Astrocyte (in vitro differentiated cells and primary cell): ENCODE results near the gene FBLN2. TPM values are rescaled to one million over a fixed set of nuclear protein-coding genes. Genes with fewer than 3 reads are reported as not detected.

Experiments used
- DNase-seq: peaks from one replicate; pipeline ENCODE4 v3.0.0-alpha.2; 2010; ENCODE audit warnings: low read depth
- FAIRE-seq: peaks from 2 replicates; lab custom pipeline; 2011; peaks lifted over from hg19 to GRCh38; lab: Jason Lieb, UNC
- H2AFZ ChIP-seq: 2 replicates; pipeline ENCODE4 v1.6.0; 2012; ENCODE audit warnings: low read depth, low read length, inconsistent platforms
- H3K27ac ChIP-seq: 2 replicates; pipeline ENCODE4 v1.5.1; 2011; ENCODE audit warnings: low read depth, low read length, inconsistent platforms
- H3K27me3 ChIP-seq: 2 replicates; pipeline ENCODE4 v1.6.0; 2011; ENCODE audit warnings: low read length, inconsistent platforms; ENCODE audit not compliant: insufficient read depth
- H3K36me3 ChIP-seq: 2 replicates; pipeline ENCODE4 v1.5.1; 2011; ENCODE audit warnings: low read length, inconsistent platforms; ENCODE audit not compliant: insufficient read depth
- H3K4me1 ChIP-seq: 2 replicates; pipeline ENCODE4 v1.5.1; 2011; ENCODE audit warnings: low read length, inconsistent platforms; ENCODE audit not compliant: insufficient read depth
- H3K4me2 ChIP-seq: 2 replicates; pipeline ENCODE4 v1.6.0; 2012; ENCODE audit warnings: low read length, inconsistent platforms
- H3K4me3 ChIP-seq: 2 replicates; pipeline ENCODE4 v1.5.1; 2011; ENCODE audit warnings: low read depth, mild to moderate bottlenecking, low read length, inconsistent platforms; ENCODE audit not compliant: insufficient read depth
- H3K79me2 ChIP-seq: 2 replicates; pipeline ENCODE4 v1.6.0; 2012; ENCODE audit warnings: mild to moderate bottlenecking, low read length, inconsistent platforms; ENCODE audit not compliant: insufficient read depth
- H3K9ac ChIP-seq: 2 replicates; pipeline ENCODE4 v1.6.0; 2012; ENCODE audit warnings: mild to moderate bottlenecking, low read length, inconsistent platforms
- H3K9me3 ChIP-seq: 2 replicates; pipeline ENCODE4 v1.5.1; 2012; ENCODE audit warnings: low read depth, mild to moderate bottlenecking, low read length, inconsistent platforms; ENCODE audit not compliant: insufficient read depth
- H4K20me1 ChIP-seq: 2 replicates; pipeline ENCODE4 v1.6.0; 2012; ENCODE audit warnings: low read length, inconsistent platforms; ENCODE audit not compliant: insufficient read depth
- H3K27ac Mint-ChIP-seq: one replicate; pipeline ENCODE4 v1.8.0; 2021; ENCODE audit warnings: mild to moderate bottlenecking, mixed read lengths; ENCODE audit not compliant: unreplicated experiment
- H3K27me3 Mint-ChIP-seq: one replicate; pipeline ENCODE4 v1.8.0; 2021; ENCODE audit warnings: low read depth, mixed read lengths; ENCODE audit not compliant: unreplicated experiment
- H3K36me3 Mint-ChIP-seq: one replicate; pipeline ENCODE4 v1.8.0; 2021; ENCODE audit warnings: low read depth, mixed read lengths; ENCODE audit not compliant: unreplicated experiment
- H3K4me1 Mint-ChIP-seq: one replicate; pipeline ENCODE4 v1.8.0; 2021; ENCODE audit warnings: low read depth, mixed read lengths; ENCODE audit not compliant: unreplicated experiment
- H3K4me3 Mint-ChIP-seq: one replicate; pipeline ENCODE4 v1.8.0; 2021; ENCODE audit warnings: mild to moderate bottlenecking, moderate library complexity, mixed read lengths; ENCODE audit not compliant: unreplicated experiment
- H3K9me3 Mint-ChIP-seq: one replicate; pipeline ENCODE4 v1.8.0; 2021; ENCODE audit warnings: mild to moderate bottlenecking, mixed read lengths; ENCODE audit not compliant: unreplicated experiment
- CTCF ChIP-seq: IDR thresholded peaks from 2 replicates; pipeline ENCODE4 v1.5.1; 2011; ENCODE audit warnings: low read depth, mild to moderate bottlenecking, inconsistent platforms, low read length, moderate library complexity; ENCODE audit not compliant: insufficient read depth
- EZH2 ChIP-seq: IDR thresholded peaks from 2 replicates; pipeline ENCODE4 v1.6.1; 2012; ENCODE audit warnings: mild to moderate bottlenecking, low read length, inconsistent platforms; ENCODE audit not compliant: insufficient read depth
- total RNA-seq: library from RNA; stranded (reverse); gene quantifications from 2 replicates; pipeline ENCODE4 v1.2.1, GENCODE V29; 2021

Gene FBLN2
- total RNA-seq, 1 donor from 2014 or later = 36.6 TPM

DNA sequence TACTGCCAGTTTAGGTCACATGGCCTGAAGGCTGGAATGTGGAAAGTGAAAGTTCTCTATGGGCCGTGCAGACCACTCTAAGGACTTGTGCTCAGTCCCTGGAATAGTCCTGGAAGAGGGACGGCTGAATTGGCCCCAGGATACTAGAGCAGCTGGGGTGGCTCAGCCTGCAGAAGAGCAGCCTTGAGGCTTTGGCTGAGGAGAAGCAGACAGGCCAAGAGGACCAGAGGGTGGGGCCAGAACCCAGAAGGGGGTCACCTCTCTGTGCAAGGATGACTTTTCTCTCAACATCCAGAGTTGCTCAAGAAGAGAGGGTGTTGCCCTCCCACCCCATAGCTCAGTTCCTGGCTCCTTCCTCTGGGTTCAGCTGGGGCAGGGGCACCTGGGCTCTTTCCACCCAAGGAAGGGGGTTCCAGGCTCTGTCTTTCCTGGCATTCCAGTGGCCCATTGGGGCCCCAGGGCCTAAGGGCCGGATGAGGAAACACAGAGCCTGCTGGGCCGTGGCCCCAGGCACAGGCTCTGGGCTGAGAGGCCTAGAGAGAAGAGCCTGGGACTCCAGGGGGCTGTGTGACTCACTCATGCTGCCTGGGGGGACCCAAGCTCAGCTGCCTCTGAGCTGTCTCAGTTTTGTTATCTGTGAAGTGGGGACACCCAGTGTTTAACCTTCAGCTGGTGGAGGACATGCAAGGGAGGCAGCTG lies 8.5 kb upstream of the FBLN2 start:
- Mint-ChIP-seq H3K27ac (no peak overlapping the region), H3K9me3 (peaks cover 9% of the 10 kb centered on the region), H3K27me3 (peaks cover 2% of the 10 kb centered on the region), H3K4me1 (peaks cover 38% of the 10 kb centered on the region), H3K4me3 (no peak overlapping the region), H3K36me3 (peaks cover 6% of the 10 kb centered on the region)
- Histone ChIP-seq H3K79me2 (no peaks in the 10 kb centered on the region), H3K9ac (no peak overlapping the region), H3K4me1 (peaks cover 73% of the 10 kb centered on the region), H3K9me3 (no peaks in the 10 kb centered on the region), H3K36me3 (no peaks in the 10 kb centered on the region), H3K4me2 (no peak overlapping the region), H3K27ac (no peak overlapping the region), H3K27me3 (no peaks in the 10 kb centered on the region), H3K4me3 (no peak overlapping the region), H2AFZ (no peak overlapping the region), H4K20me1 (no peaks in the 10 kb centered on the region)
- DNase-seq = no peak
- TF ChIP-seq EZH2 = no peak
- no peak for TF ChIP-seq CTCF
- FAIRE-seq = no peak

DNA sequence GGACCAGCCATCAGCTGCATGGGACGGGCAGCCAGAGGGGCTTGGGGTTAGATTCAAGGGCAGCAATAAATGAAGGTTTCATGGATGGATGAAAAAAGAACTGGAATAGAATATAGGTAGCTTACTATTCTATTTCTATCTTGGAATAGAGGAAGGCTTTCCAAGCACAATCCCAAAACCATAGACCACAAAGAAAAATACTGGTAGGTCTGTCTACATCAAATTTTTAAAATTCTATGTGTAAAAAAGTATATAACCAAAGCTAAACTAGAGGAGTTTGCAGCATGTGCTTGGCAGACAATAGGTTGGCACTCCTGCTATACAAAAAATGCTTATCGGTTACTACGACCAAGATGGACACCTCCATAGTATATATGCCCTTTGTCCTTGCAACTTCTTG lies 7.2 kb upstream of the FBLN2 start:
- FAIRE-seq = no peak
- no peaks in the 10 kb centered on the region for H3K36me3 ChIP-seq
- H3K9ac ChIP-seq = no peak overlapping the region
- peak; percentile 67 for DNase-seq
- H3K9me3 Mint-ChIP-seq = peaks cover 9% of the 10 kb centered on the region
- H3K79me2 ChIP-seq = no peaks in the 10 kb centered on the region
- peaks cover 49% of the 10 kb centered on the region for H3K4me1 Mint-ChIP-seq
- H3K27me3 Mint-ChIP-seq = no peaks in the 10 kb centered on the region
- H3K4me2 ChIP-seq = peak overlapping the region; percentile 20
- H3K27ac ChIP-seq = no peak overlapping the region
- TF ChIP-seq CTCF (no peak), EZH2 (no peak)
- peaks cover 76% of the 10 kb centered on the region for H3K4me1 ChIP-seq
- H3K9me3 ChIP-seq = no peaks in the 10 kb centered on the region
- H3K27ac Mint-ChIP-seq = no peak overlapping the region
- peaks cover 4% of the 10 kb centered on the region for H3K36me3 Mint-ChIP-seq
- no peaks in the 10 kb centered on the region for H4K20me1 ChIP-seq
- no peak overlapping the region for H2AFZ ChIP-seq
- H3K4me3 ChIP-seq = no peak overlapping the region
- no peak overlapping the region for H3K4me3 Mint-ChIP-seq
- no peaks in the 10 kb centered on the region for H3K27me3 ChIP-seq

DNA sequence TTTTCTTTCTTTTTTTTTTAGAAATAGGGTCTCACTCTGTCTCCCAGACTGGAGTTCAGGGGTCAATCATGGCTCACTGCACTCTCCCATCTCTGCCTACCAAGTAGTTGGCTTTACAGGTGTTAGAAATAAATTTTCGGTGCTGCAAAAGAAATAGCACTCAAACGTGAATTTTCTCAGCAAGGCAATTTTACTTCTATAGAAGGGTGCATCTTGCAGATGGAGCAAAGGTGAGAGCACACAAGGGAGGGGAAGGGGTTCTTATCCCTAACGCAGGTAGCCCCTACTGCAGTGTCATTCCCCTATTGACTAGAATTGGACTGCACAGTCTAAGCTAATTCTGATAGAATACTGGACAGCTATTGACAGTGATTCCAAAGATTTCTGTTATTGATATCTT lies 6.8 kb upstream of the FBLN2 start:
- H3K9me3 ChIP-seq = no peaks in the 10 kb centered on the region
- no peak overlapping the region for H2AFZ ChIP-seq
- H3K4me3 ChIP-seq = no peak overlapping the region
- DNase-seq (no peak), FAIRE-seq (no peak)
- H3K79me2 ChIP-seq = no peaks in the 10 kb centered on the region
- H3K27me3 ChIP-seq = no peaks in the 10 kb centered on the region
- no peaks in the 10 kb centered on the region for H3K36me3 ChIP-seq
- no peak overlapping the region for H3K9ac ChIP-seq
- H3K4me2 ChIP-seq = no peak overlapping the region
- TF ChIP-seq CTCF = no peak
- no peak for TF ChIP-seq EZH2
- no peaks in the 10 kb centered on the region for H3K27me3 Mint-ChIP-seq
- H4K20me1 ChIP-seq = no peaks in the 10 kb centered on the region
- H3K27ac Mint-ChIP-seq = peak overlapping the region; percentile 47
- H3K4me1 ChIP-seq = peaks cover 76% of the 10 kb centered on the region
- no peak overlapping the region for H3K27ac ChIP-seq
- peaks cover 9% of the 10 kb centered on the region for H3K9me3 Mint-ChIP-seq
- H3K4me3 Mint-ChIP-seq = no peak overlapping the region
- H3K4me1 Mint-ChIP-seq = peaks cover 54% of the 10 kb centered on the region
- H3K36me3 Mint-ChIP-seq = peaks cover 3% of the 10 kb centered on the region
